ENCODE measurements around the gene LHX4.

DNA sequence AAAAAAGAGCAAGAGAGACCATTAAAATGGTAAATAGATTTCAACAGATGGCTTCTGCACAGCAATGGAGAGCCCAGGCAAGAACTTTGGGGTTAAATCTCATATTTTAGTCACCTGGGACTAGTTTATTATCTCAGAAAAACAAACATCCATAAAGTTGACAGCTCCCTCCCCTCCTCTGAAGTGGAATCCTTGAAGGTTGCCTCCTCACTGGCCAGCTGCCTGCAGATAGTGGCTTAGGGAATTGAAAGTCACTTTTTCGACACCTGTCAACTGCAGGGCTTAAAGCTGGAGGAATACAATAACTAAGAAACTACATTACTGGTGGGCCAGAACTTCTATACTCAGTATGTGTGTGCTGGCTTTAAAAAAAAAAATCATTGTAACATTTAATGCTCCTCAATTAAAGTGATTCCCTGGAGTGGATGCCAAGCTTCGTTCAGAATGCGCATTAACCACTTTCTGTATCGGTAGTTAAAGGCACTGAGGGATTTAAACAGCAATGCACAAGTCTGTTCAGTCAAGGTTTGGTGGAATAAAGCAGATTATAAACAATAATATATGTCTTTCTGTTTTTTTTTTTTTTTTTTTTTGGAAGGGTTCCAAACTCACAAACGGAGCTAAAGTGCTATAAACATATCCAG, 52.5 kb downstream of the LHX4 start:
- TF ChIP-seq, protein P1, sequence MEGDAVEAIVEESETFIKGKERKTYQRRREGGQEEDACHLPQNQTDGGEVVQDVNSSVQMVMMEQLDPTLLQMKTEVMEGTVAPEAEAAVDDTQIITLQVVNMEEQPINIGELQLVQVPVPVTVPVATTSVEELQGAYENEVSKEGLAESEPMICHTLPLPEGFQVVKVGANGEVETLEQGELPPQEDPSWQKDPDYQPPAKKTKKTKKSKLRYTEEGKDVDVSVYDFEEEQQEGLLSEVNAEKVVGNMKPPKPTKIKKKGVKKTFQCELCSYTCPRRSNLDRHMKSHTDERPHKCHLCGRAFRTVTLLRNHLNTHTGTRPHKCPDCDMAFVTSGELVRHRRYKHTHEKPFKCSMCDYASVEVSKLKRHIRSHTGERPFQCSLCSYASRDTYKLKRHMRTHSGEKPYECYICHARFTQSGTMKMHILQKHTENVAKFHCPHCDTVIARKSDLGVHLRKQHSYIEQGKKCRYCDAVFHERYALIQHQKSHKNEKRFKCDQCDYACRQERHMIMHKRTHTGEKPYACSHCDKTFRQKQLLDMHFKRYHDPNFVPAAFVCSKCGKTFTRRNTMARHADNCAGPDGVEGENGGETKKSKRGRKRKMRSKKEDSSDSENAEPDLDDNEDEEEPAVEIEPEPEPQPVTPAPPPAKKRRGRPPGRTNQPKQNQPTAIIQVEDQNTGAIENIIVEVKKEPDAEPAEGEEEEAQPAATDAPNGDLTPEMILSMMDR (conservative IDR thresholded peaks at IDR 0.05): no peak
- TF ChIP-seq ZFX (IDR thresholded peaks at IDR 0.05): no peak

All from C4-2B (cell line).